Measurements from ENCODE around the gene ARID1B.

Gene ARID1B

GRCh38 chr6:156883497-156884252 is 106.5 kb downstream of the ARID1B start:
- no peak overlapping the region for H3K4me3 ChIP-seq (ENCODE audit: low read depth, low read length)
- TF ChIP-seq CTCF (conservative IDR thresholded peaks at IDR 0.05; ENCODE audit: low read depth, low read length): no peak
- DNase-seq (ENCODE audit: low read depth): no peak

- no peak for DNase-seq (ENCODE audit: low read depth)
- no peak overlapping the region for H3K4me3 ChIP-seq (ENCODE audit: low read depth, low read length)
- no peak for TF ChIP-seq CTCF (conservative IDR thresholded peaks at IDR 0.05; ENCODE audit: low read depth, low read length)
These were observed 107.1 kb downstream of the ARID1B start for GRCh38 chr6:156884306-156884705.

- no peak for DNase-seq (ENCODE audit: low read depth)
- no peak for TF ChIP-seq CTCF (conservative IDR thresholded peaks at IDR 0.05; ENCODE audit: low read depth, low read length)
These were observed 108.4 kb downstream of the ARID1B start for GRCh38 chr6:156885562-156885961.

GRCh38 chr6:156886409-156886808 is 109.2 kb downstream of the ARID1B start:
- H3K4me3 ChIP-seq (ENCODE audit: low read depth, low read length): no peak overlapping the region
- DNase-seq (ENCODE audit: low read depth): peak; percentile 24
- no peak for TF ChIP-seq CTCF (conservative IDR thresholded peaks at IDR 0.05; ENCODE audit: low read depth, low read length)

More at GRCh38 chr6:156885562-156885961, 108.4 kb downstream of the ARID1B start:
- H3K4me3 ChIP-seq (ENCODE audit: low read depth, low read length): no peak overlapping the region

- no peak for DNase-seq (ENCODE audit: low read depth)
- TF ChIP-seq CTCF (conservative IDR thresholded peaks at IDR 0.05; ENCODE audit: low read depth, low read length): no peak
- no peak overlapping the region for H3K4me3 ChIP-seq (ENCODE audit: low read depth, low read length)
These were observed 110.6 kb downstream of the ARID1B start for GRCh38 chr6:156887623-156888269.

GRCh38 chr6:156889469-156889868 is 112.3 kb downstream of the ARID1B start:
- no peak overlapping the region for H3K4me3 ChIP-seq (ENCODE audit: low read depth, low read length)
- no peak for TF ChIP-seq CTCF (conservative IDR thresholded peaks at IDR 0.05; ENCODE audit: low read depth, low read length)
- no peak for DNase-seq (ENCODE audit: low read depth)

Data from choroid plexus epithelial cell (primary cell).